SW 1271 (cell line): Measurements from ENCODE around the gene NPPC.
"Not testable (repeated sequence)": the region's sequence is repeated elsewhere in the genome, so short reads cannot be mapped to it uniquely, and the experiment has no call there.

Experiments used
- DNase-seq, 2 experiments: peaks; one replicate each; lab custom pipeline; 2025; lab: John Stamatoyannopoulos, UW

NPPC gene

GRCh38 chr2:231920366-231920765 is 5.8 kb downstream of the NPPC start:
- DNase-seq = no peak

- no peak for DNase-seq
Measured at GRCh38 chr2:231919341-231920035, 6.7 kb downstream of the NPPC start.

- no peak for DNase-seq
Measured at GRCh38 chr2:231918501-231919330, 7.5 kb downstream of the NPPC start.

- no peak for DNase-seq
Measured at GRCh38 chr2:231917280-231918066, 8.7 kb downstream of the NPPC start.

- DNase-seq = no peak
Measured at GRCh38 chr2:231914077-231914690, 12.0 kb downstream of the NPPC start.

GRCh38 chr2:231911381-231911780 is 14.8 kb downstream of the NPPC start:
- DNase-seq = no peak

GRCh38 chr2:231910771-231911170 is 15.4 kb downstream of the NPPC start:
- DNase-seq = no peak

- DNase-seq = not testable (repeated sequence)
Measured at GRCh38 chr2:231910161-231910560, 16.0 kb downstream of the NPPC start.

GRCh38 chr2:231909631-231910030 is 16.6 kb downstream of the NPPC start:
- no peak for DNase-seq

- DNase-seq = no peak
Measured at GRCh38 chr2:231908584-231908983, 17.6 kb downstream of the NPPC start.

GRCh38 chr2:231907765-231908164 is 18.4 kb downstream of the NPPC start:
- no peak for DNase-seq

- DNase-seq = no peak
Measured at GRCh38 chr2:231905026-231905425, 21.2 kb downstream of the NPPC start.

GRCh38 chr2:231904161-231904611 is 22.0 kb downstream of the NPPC start:
- DNase-seq = no peak

- no peak for DNase-seq
Measured at GRCh38 chr2:231902598-231902997, 23.6 kb downstream of the NPPC start.

- DNase-seq = no peak
Measured at GRCh38 chr2:231900972-231901371, 25.2 kb downstream of the NPPC start.

- DNase-seq = no peak
Measured at GRCh38 chr2:231900486-231900942, 25.7 kb downstream of the NPPC start.

GRCh38 chr2:231894566-231895380 is 31.4 kb downstream of the NPPC start:
- no peak for DNase-seq

GRCh38 chr2:231891514-231891905 is 34.7 kb downstream of the NPPC start:
- no peak for DNase-seq

GRCh38 chr2:231890896-231891513 is 35.2 kb downstream of the NPPC start:
- no peak for DNase-seq

- DNase-seq = no peak
Measured at GRCh38 chr2:231887756-231888155, 38.4 kb downstream of the NPPC start.
